CD1c-positive myeloid dendritic cell (primary cell): ENCODE data around the gene PHYKPL.
"Not testable (repeated sequence)": the region's sequence is repeated elsewhere in the genome, so short reads cannot be mapped to it uniquely, and the experiment has no call there.

Source experiments
- DNase-seq: peaks from one replicate; pipeline ENCODE4 v3.0.0-alpha.2; 2016; ENCODE audit errors: extremely low spot score

PHYKPL gene

DNA sequence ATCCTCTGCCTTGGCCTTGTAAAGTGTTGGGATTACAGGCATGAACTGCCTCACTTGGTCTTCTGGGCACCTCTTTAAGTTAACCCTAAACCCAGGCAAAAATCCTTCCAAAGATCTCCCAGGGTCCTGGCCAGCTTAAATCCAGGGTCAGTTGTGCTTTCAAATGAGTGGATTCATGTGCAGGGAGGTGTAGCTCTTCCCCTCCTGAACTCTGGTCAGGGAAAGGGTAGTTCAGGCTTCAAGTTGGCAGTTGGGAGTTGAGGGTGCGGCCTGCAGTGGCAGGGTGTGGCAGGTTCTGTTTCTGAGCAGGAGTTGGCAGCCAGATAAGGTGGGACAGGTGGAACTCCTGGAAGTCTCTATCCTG lies 24.7 kb downstream of the PHYKPL start:
- DNase-seq: no peak

DNA sequence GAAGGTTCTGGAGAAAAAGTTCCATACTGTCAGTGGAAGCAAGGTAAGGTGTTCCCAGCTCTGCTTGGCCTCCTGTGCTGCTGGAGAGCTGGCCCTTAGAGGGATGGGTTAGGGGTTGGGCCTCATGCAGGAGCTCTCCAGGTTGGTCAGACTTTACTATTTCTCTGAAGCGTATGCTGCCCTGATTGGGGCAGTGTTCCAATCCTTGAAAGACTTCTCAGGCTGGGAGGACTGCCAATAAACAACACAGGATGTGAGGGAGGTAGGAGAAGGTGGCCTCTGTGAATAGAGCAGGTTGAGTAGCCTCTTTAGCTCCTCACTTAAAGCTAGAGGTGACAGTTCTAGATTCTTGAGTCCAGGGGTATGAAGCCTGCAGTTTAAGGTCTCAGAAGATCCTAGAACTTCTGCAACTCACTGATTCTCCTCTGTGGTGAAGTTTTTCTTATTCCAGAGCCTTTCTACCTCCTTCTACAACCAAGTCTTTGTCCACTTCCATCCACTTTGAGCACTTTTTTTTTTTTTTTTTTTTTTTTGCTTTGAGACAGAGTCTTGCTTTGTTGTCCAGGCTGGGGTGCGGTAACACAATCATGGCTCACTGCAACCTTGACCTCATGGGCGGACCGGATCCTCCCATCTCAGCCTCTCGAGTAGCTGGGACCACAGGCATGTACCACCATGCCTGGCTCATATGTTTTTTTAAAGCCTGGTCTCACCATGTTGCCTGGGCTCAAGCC lies 25.3 kb downstream of the PHYKPL start:
- no peak for DNase-seq

DNA sequence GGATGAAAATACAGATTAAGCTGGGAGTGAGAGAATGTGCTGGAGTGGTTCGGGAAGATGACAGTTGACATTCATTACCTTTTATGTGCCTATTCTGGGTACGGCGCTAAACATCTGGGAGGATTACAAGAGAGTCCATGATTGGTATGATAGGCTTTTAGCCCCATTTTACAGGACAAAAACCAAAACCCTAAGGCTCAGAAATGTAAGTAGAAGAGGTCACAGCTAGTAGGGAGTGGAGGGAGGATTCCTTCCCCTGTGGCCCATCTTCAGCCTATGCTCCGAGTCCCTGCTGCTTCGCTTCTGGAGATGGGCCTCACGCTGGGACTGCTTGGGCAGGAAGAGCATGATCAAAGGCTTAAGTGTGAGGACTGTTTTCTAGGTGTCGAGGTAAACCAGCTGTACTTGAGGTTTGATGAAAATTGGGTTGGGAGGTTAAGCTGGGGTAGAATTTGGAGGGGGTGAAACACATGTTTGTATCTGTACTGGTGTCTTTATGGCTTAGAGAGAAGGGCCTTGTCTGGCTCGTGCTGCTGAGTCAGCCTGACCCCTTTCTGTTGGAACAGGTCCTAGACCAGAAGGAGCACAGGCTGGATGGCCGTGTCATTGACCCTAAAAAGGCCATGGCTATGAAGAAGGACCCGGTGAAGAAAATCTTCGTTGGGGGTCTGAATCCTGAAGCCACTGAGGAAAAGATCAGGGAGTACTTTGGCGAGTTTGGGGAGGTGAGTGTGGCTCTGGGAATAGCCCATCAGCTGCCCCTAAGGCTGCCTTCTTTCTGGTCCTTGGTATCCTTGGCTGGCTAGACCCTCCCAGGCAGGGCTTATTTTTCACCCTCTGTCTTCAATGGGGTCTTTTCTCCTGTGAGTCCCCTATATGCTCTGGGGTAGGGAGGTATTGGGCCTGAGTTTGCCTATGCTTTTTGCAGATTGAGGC lies 26.2 kb downstream of the PHYKPL start:
- DNase-seq: no peak

DNA sequence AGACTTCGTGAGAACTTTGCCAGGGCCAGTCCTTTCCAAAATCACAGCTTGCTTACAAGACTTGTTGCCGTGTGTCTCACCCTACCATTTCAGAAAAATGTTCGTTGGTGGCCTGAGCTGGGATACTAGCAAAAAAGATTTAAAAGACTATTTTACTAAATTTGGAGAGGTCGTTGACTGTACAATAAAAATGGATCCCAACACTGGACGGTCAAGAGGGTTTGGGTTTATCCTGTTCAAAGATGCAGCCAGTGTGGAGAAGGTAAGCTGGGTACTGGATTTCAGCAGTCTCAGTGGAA lies 26.9 kb downstream of the PHYKPL start:
- DNase-seq: no peak

DNA sequence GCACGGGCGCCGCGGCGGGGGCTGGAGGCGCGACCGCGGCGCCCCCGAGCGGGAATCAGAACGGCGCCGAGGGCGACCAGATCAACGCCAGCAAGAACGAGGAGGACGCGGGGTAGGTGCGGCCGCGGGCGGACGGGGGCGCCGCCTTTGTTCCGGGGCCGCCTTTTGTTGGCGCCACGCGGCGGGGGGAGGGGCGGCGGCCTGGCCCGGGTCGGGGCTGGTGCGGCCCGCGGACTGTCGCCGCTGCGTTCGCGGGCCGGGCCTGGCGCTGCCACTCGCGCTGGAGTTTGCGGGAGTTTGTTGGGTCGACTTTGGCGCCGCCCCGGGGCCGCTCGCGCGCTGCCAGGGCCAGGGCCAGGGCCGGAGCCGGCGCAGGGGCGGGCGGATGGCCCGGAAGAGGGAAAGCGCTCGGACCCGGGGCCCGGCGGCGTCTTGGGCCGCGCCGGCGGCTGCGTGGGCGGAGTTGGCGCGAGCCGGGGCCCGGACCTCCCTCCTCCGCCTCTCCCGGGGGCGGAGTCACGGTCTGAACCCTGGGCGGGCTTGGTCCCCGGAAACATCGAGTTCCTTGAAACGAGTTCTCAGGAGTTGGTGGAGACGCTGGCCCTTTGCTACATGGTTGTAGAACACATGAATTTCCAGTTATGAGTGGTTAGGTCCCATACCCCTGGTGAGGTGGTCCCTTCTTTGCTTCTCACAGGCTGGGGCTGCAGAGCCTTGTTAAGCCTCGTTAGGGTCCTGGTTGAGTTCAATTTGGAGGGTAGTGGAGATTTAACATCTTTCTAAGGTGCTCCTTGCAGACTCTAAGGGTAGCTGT lies 27.5 kb downstream of the PHYKPL start:
- DNase-seq: peak; percentile 80

DNA sequence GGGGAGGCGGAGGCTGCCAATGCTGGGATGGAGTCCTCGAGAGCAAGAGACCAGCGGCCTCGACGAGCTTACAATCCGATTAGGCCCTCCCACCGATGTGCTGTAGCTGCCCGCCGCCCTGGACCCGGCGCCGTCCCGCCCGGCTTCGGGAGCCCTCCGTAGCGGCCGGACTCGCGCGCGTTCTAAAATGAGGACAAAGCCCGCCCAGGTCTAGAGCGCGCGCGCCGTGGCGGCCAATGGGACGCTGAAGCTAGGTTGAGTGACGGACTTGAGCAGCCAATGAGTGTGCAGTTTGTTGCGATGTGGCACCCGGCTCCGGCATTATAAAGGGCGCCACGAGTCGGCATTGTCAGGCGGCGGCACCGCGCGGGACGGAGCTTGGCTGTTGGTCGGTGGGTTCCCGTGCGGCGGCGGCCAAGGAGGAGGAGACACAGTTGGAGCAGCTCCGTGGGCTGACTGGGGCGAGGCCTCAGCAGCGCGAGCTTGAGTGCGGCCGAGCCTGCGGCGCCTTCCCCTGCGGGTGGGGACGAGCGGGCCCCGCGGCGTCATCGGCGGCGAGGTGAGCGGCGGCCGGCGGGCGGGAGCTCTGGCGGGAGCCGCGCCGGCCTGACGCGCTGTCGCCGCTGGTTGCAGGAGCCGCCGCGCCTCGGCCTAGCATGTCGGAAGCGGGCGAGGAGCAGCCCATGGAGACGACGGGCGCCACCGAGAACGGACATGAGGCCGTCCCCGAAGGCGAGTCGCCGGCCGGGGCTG lies 28.2 kb downstream of the PHYKPL start, which contains the start of gene HNRNPAB:
HNRNPAB (plus strand) TSS at position 352 of the 753 bp plus-strand sequence; CDS start at position 657, 305 bp downstream.
- DNase-seq: peak; percentile 98

DNA sequence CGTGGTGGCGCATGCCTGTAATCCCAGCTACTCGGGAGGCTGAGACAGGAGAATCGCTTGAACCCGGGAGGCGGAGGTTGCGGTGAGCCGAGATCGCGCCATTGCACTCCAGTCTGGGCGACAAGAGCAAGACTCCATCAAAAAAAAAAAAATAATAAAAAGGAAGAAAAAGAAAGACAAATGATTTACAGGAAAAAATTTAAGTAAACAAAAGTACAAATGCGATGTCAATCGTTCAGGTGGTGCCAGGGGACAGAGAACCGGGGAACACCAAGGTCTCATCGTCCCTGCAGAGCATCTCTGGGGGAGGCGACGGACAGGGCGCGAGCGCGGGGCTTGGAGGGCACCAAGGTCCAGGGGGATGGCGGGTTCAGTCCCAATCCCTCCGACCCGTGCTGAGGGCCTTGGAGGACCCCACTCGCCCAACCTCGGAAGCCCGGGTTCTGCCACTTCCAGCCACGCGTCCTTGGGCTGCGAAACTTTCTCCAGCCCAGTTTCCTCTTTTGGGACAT lies 28.9 kb downstream of the PHYKPL start:
- DNase-seq: no peak

DNA sequence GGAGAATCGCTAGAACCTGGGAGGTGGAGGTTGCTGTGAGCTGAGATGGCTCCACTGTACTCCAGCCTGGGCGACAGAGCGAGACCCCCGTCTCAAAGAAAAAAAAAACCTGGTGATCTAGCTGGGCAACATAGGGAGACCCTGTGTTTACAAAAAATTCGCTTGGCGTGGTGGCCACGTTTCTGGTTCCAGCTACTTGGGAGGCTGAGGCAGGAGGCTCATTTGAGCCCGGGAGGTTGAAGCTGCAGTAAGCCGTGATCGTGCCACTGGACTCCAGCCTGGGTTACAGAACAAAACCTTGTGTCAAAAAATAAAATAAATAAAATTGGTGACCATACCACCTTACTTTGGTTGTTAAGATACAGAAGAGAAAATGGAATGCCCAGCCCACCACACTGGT lies 30.1 kb downstream of the PHYKPL start:
- no peak for DNase-seq

DNA sequence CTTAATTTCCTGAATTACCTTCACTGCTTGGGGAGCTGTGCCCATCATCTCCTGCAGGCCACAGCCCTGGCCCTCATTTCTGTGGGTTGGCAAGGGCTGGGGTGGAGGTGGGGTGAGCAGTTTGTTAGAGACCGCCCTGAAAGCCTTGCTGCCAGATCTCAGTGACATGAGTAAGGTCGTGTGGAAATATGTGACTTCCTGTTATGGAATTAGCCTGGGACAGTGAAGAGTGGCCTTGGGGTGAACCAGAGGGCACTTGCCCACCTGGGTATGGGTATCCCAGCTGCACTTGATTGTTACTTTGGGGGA lies 30.7 kb downstream of the PHYKPL start:
- DNase-seq: peak; percentile 53

DNA sequence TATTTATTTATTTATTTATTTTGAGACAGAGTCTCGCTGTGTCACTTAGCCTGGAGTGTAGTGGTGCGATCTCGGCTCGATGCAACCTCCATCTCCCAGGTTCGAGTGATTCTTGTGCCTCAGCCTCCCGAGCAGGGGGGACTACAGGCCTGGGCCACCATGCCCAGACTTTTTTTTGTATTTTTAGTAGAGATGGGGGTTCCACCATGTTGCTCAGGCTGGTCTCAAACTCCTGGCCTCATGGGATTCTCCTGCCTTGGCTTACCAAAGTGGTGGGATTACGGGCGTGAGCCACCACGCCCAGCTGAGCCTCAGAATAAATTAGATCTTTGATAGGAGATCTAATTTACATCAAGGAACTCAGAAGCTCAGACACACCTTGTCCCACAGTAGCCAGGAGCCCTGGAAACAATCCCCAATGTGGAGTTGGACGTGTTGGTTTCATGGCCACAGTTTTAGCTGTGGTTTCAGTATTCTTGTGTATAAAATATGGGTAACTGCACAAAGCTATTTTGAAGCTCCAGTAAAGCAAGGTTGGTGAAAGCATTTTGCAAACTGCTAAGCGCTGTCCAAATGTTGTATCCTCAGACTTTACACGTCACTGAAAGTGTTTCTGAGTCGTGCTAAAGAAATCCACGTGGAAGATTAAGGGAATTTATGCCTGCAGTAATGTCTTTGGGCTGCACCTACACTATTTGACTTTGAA lies 31.2 kb downstream of the PHYKPL start:
- DNase-seq: no peak

DNA sequence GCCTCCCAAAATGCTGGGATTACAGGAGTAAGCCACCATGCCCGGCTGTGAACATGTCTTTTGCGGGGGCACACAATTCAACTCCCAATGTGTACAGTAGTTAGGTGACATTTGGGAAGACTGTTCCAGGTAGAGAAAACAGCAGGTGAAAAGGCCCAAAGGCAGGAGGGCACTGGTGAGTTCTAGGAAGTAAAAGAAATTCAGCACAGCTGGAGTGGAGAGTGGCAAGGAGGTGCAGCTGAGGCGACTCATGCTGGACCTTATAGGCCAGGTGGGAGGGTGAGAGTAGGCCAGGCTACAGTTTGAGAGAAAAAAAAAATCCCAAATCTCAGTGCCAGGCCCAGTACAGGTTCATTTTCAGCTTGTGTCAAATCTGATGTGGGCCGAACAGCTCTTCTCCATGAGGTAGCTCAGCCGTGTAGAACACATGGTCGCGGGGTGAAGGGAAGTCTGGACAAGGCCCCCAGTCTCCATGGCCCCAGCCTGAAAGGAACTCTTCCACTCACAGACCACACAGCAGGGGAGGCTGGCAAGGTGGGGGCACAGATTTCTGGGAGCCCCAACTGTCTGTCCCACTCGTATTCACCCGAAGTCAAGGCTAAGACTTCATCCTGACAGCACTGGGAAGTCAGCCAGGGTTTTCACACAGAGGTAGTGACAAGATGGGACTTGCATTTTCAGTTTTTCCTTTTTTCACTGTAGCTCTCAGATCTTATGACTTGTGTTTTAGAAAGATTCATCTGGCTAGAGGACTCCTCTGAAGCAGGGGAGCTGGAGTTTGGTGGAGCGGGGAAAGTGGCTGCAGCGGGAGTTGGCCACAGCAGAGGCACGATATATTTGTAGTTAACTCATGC lies 32.8 kb downstream of the PHYKPL start:
- no peak for DNase-seq

DNA sequence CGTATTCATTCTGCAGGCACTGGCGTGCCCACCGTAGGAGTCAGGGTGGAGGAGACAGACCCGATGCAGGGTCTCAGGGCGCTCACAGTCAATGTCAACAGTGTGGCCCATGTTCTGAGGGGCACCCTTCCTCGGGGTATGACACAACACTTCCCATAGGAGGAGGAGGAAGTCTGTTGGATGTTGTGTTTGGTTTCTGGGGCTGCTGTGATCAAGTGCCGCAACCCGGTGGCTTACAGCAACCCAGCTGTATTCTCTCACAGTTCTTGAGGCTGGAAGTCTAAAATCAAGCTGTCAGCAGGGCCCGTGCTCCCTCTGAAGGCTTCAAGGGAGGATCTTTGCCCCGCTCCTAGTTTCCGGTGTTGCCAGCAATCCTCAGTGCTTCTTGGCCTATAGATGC lies 33.9 kb downstream of the PHYKPL start:
- DNase-seq: no peak

DNA sequence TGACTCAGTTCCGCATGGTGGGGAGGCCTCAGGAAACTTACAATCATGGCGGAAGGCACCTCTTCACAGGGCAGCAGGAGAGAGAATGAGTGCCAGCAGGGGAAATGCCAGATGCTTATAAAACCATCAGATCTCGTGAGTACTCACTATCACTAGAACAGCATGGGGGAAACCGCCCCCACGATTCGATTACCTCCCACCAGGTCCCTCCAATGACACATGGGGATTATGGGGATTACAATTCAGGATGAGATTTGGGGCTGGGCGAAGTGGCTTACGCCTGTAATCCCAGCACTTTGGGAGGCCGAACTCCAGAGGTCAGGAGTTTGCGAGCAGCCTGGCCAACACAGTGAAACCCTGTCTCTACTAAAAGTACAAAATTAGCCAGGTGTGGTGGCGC lies 34.5 kb downstream of the PHYKPL start:
- DNase-seq: not testable (repeated sequence)

DNA sequence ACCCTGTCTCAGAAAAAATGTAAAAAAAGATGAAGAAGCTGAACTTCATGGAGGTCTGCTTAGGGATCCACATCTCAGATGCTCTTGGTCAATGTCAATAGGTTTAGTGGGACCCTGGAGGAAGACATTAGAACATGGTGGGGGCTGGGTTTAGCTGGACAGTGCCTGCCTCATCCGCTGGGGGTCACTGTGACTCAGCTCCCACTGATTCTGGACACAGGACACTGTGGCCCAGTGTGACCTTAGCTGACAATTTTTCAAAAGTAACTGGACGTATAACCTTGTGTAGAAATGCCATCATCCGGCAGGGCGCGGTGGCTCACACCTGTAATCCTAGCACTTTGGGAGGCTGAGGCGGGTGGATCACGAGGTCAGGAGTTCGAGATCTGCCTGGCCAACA lies 35.6 kb downstream of the PHYKPL start:
- DNase-seq: no peak

DNA sequence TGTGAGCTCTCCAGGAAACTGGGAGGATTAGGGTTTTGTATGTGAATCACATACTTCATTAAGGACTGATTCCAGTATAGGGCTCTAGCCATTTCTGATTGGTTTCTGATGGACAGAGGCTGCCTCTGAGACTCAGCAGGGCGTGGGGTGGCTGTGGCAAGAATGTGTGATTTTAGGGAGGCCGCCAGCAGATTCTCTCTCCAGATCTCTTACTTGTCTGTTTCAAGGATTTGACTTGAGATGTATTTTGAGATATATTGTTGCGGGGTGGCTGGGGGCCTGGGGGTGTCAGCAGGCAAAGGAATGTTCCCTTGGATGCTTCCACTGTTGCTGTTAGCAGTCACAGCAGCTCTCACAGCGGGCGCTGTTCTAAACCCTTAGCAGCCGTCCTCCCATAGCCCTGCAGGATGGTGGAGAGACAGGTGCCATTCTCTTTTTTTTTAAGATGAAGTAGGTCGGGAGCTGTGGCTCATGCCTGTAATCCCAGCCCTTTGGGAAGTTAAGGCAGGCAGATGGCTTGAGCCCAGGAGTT lies 36.3 kb downstream of the PHYKPL start:
- DNase-seq: no peak

DNA sequence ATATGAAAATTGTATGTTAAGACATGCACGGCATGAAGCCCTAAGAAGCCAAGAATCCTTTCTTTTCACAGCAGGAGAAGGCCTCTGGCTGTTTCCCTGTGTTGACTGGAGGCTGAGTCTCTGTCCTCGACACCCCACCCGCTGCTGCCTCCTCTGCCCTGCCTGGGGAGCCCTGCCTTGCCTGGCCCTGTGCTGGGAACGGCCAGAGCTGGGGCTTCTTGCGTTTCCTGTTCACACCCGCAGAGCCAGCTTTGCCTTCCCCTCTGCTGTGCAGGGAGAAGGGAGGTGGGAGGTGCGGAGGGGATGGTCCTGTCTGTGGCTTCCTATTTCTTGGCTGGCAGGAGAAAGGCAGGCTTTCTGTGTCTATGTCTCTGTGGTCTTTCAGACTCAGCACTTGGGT lies 38.6 kb downstream of the PHYKPL start:
- DNase-seq: peak; percentile 24

DNA sequence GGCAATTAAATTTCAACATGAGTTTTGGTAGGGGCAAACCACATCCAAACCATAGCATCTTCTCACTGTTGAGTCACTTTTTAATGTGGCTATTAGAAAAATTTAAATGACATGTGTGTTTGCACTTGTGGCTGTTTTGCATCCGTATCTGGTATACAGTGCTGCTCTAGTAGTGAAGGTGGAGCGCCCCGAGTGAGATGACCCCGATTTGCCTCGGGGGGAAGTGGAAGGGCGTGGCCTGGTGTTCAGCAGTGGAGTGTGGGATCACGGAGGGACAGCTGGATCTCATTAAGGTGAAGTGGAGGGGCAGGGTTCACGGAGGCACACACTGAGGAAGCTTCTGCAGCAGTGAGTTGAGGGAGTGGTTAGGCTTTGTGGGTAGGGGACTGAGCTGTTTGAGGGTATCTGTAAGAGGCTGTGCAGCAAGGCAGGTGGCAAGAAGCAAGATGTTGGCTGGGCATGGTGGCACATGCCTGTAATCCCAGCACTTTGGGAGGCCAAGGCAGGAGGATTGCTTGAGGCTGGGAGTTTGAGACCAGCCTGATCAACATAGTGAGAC lies 39.3 kb downstream of the PHYKPL start:
- no peak for DNase-seq

DNA sequence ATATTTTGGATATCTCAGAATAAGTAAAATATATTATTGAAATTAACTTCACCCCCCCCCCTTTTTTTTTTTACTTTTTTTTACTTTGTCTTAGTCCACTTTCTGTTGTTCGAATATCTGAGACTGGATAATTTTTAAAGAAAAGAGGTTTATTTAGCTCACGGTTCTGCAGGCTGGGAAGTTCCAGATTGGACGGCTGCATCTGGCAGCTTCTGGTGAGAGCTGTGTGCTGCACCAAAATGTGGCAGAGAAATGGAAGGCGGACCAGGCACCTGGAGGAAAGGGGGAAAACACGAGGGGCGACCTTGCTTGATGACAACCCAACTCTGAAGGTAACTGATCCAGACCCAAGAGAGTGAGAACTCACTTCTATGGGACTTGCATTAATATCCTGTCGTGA lies 39.8 kb downstream of the PHYKPL start:
- no peak for DNase-seq

DNA sequence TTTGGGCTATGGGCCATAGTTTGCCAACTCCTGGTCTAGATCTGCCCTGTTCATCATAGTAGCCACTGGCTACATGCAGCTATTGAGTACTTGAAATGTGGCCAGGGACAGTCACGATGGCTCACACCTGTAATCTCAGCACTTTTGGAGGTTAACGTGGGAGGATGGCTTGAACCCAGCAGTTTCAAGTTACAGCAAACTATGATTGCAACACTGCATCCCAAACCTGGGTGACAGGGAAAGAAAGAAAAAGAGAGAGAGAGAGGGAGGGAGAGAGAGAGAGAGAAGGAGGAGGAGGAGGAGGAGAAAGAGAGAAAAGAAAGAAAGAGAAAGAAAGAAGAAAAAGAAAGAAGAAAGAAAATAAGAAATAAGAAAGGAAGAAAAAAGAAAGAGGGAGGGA lies 40.4 kb downstream of the PHYKPL start:
- DNase-seq: no peak
